H9 (cell line): ENCODE data around the gene TPH1. TPM values are rescaled to one million over a fixed set of nuclear protein-coding genes. Genes with fewer than 3 reads are reported as not detected.

ENCODE experiments used
- total RNA-seq: library from RNA; stranded (reverse); gene quantifications from 2 replicates; pipeline ENCODE4 v1.2.1, GENCODE V29; 2021

The TPH1 gene
- total RNA-seq, 1 experiment from 2014 or later = 0.17 TPM

Other genes starting within 250 kb of the TPH1 start
- 29.5 and 31.4 TPM in 2 replicates for gene SERGEF, start 33.2 kb downstream of the TPH1 start, total RNA-seq
- 34.4 and 43.5 TPM in 2 replicates for gene SAAL1, start 59.8 kb upstream of the TPH1 start, total RNA-seq
- not detected in 2 replicates for gene MRGPRX3, start 86.3 kb upstream of the TPH1 start, total RNA-seq
- gene MRGPRX4, start 126.6 kb upstream of the TPH1 start, total RNA-seq = not detected in 2 replicates
- not detected in 2 replicates for gene SAA4, start 190.5 kb upstream of the TPH1 start, total RNA-seq
- gene SAA2, start 202.4 kb upstream of the TPH1 start, total RNA-seq = not detected in 2 replicates
- not detected in 2 replicates for gene SAA1, start 220.0 kb upstream of the TPH1 start, total RNA-seq